Omental fat pad (tissue), 4 donors: ENCODE measurements around the gene SERPINA9. TPM values are rescaled to one million over a fixed set of nuclear protein-coding genes. Genes with fewer than 3 reads are reported as not detected.

Experiments used
- ATAC-seq: fragments of 150-250 bp; one replicate; pipeline ENCODE4 v1.9.1; 2016; ENCODE audit warnings: mild to moderate bottlenecking, moderate library complexity; ENCODE audit not compliant: low FRiP score
- DNase-seq: peaks from one replicate; pipeline ENCODE4 v3.0.0-alpha.2; 2019; ENCODE audit warnings: low spot score
- CTCF ChIP-seq, 3 donors: fragments of 450-650 bp; IDR thresholded peaks; one replicate each; pipeline ENCODE4 v1.5.1; 2016 to 2017; ENCODE audit warnings: antibody characterized with exemption in 3 of 3, mild to moderate bottlenecking in 3 of 3, moderate library complexity in 2 of 3
- total RNA-seq, 4 donors: library from RNA; depleted of rRNA; stranded (reverse); fragments of >200 nt; gene quantifications; one replicate each; pipeline ENCODE4 v1.1.0, GENCODE V29; 2016

SERPINA9 gene
- total RNA-seq = not detected

GRCh38 chr14:94476023-94476422 lies at the start of gene SERPINA9:
Gene SERPINA9 (minus strand): TSS chr14:94476197. CDS start chr14:94469840, 6,357 bp downstream.
- DNase-seq (no peak), ATAC-seq (no peak)
- no peak for TF ChIP-seq CTCF (IDR thresholded peaks at IDR 0.05)

GRCh38 chr14:94524093-94524492 lies 48.1 kb upstream of the SERPINA9 start:
- ATAC-seq (no peak), DNase-seq (no peak)
- TF ChIP-seq CTCF (IDR thresholded peaks at IDR 0.05) = no peak

GRCh38 chr14:94523265-94523664 lies 47.3 kb upstream of the SERPINA9 start:
- TF ChIP-seq CTCF (IDR thresholded peaks at IDR 0.05) = no peak
- ATAC-seq (no peak), DNase-seq (no peak)

- DNase-seq (no peak), ATAC-seq (no peak)
- TF ChIP-seq CTCF (IDR thresholded peaks at IDR 0.05) = no peak
Measured at GRCh38 chr14:94522115-94522724, 46.2 kb upstream of the SERPINA9 start.

GRCh38 chr14:94521375-94522114 lies 45.5 kb upstream of the SERPINA9 start:
- ATAC-seq = no peak
- TF ChIP-seq CTCF (IDR thresholded peaks at IDR 0.05) = no peak

GRCh38 chr14:94517641-94518257 lies 41.8 kb upstream of the SERPINA9 start:
- ATAC-seq = no peak
- TF ChIP-seq CTCF (IDR thresholded peaks at IDR 0.05) = no peak
- DNase-seq = no peak

More at GRCh38 chr14:94521375-94522114, 45.5 kb upstream of the SERPINA9 start:
- DNase-seq = no peak
